HCT116 (cell line): ENCODE measurements around the gene UTF1. TPM values are rescaled to one million over a fixed set of nuclear protein-coding genes. Genes with fewer than 3 reads are reported as not detected.

Experiments
- ATAC-seq: fragments of 200-7000 bp; cut with Tn5 transposase; 2 replicates; pipeline ENCODE4 v1.9.1; 2020; ENCODE audit warnings: mild to moderate bottlenecking, moderate library complexity
- BruUV-seq: library from RNA; stranded (reverse); fragments of 400-500 nt; replicated peaks from 2 replicates; lab custom pipeline; 2021; lab: Mats Ljungman, UMichigan
- CTCF ChIA-PET: fragments of 300-600 bp; sonication (Branson Sonifier 250); formaldehyde crosslinking; loops from one replicate; lab custom pipeline; 2021; ENCODE audit warnings: antibody characterized with exemption; lab: Charles Lee
- POLR2A ChIA-PET: fragments of 300-600, 350-600 bp; sonication (Branson Sonifier 250); formaldehyde crosslinking; loops from one replicate; lab custom pipeline; 2021; ENCODE audit warnings: antibody characterized with exemption; lab: Charles Lee
- RAD21 ChIA-PET, 2 experiments: fragments of 300-600 bp; sonication (Branson Sonifier 250); formaldehyde crosslinking; loops; one replicate each; lab custom pipeline; 2023; ENCODE audit warnings: low total read pairs in 2 of 2; ENCODE audit not compliant: uncharacterized antibody in 2 of 2, unreplicated experiment in 2 of 2, low non-redundant PET in 1 of 2; lab: Charles Lee
- DNase-seq: peaks from one replicate; pipeline ENCODE4 v3.0.0-alpha.2; 2010; ENCODE audit warnings: low read depth, low spot score
- H2AFZ ChIP-seq: fragments of 200-600 bp; shearing (Covaris generic), sonication (generic); 2 replicates; pipeline ENCODE4 v1.6.1; 2017; ENCODE audit warnings: low read depth, mixed run types, mixed read lengths, antibody characterized with exemption, low read length; ENCODE audit not compliant: poor library complexity, severe bottlenecking
- H3K27ac ChIP-seq: 2 replicates; pipeline ENCODE4 v1.5.1; 2012; ENCODE audit warnings: low read depth, low read length
- H3K27me3 ChIP-seq: fragments of 200-600 bp; sonication (generic); 2 replicates; pipeline ENCODE4 v1.6.1; 2016; ENCODE audit warnings: mixed run types, low read length, mixed read lengths; ENCODE audit not compliant: insufficient read depth
- H3K36me3 ChIP-seq, 2 experiments: fragments of 200-500 bp in 1 of 2; fragments of 200-600 bp in 1 of 2; sonication (Bioruptor generic) in 1 of 2; sonication (generic) in 1 of 2; 2 replicates each; pipeline versions ENCODE4 v1.5.1 to v1.6.1; 2014 to 2016; ENCODE audit warnings: low read length in 2 of 2, inconsistent platforms in 1 of 2, mixed read lengths in 1 of 2, mixed run types in 1 of 2; ENCODE audit not compliant: insufficient read depth in 2 of 2, control insufficient read depth in 1 of 2
- H3K4me1 ChIP-seq, 2 experiments: fragments of 200-600 bp in 1 of 2; sonication (generic) in 1 of 2; 2 replicates each; pipeline versions ENCODE4 v1.5.1 to v1.6.1; 2012 to 2017; ENCODE audit warnings: low read length in 2 of 2, inconsistent platforms in 1 of 2, mild to moderate bottlenecking in 1 of 2, mixed read lengths in 1 of 2, mixed run types in 1 of 2, moderate library complexity in 1 of 2; ENCODE audit not compliant: insufficient read depth in 2 of 2, control insufficient read depth in 1 of 2
- H3K4me2 ChIP-seq: fragments of 200-600 bp; sonication (generic); 2 replicates; pipeline ENCODE4 v1.6.1; 2017; ENCODE audit warnings: mixed run types, low read length, mixed read lengths
- H3K4me3 ChIP-seq, 2 experiments: fragments of 200-600 bp in 1 of 2; sonication (generic) in 1 of 2; replicated peaks in 1 of 2; 2 replicates each; pipeline ENCODE4 v1.5.1; 2011 to 2016; ENCODE audit warnings: low read length in 2 of 2, control low read depth in 1 of 2, low read depth in 1 of 2, mild to moderate bottlenecking in 1 of 2, mixed read lengths in 1 of 2, mixed run types in 1 of 2
- H3K79me2 ChIP-seq: fragments of 200-600 bp; sonication (generic); 2 replicates; pipeline ENCODE4 v1.6.1; 2017; ENCODE audit warnings: mild to moderate bottlenecking, mixed run types, low read length, moderate library complexity, mixed read lengths; ENCODE audit not compliant: insufficient read depth
- H3K9ac ChIP-seq: fragments of 200-600 bp; sonication (generic); 2 replicates; pipeline ENCODE4 v1.6.1; 2016; ENCODE audit warnings: low read length, mixed read lengths
- H3K9me2 ChIP-seq: fragments of 200-600 bp; sonication (generic), shearing (Covaris generic); 2 replicates; pipeline ENCODE4 v1.6.1; 2017; ENCODE audit warnings: mixed run types, mild to moderate bottlenecking, moderate library complexity; ENCODE audit not compliant: insufficient read depth
- H3K9me3 ChIP-seq, 2 experiments: fragments of 200-500 bp in 1 of 2; fragments of 200-600 bp in 1 of 2; sonication (Bioruptor generic) in 1 of 2; sonication (generic) in 1 of 2; 2 replicates each; pipeline ENCODE4 v1.6.1; 2014 to 2017; ENCODE audit warnings: low read length in 2 of 2, mixed read lengths in 2 of 2, inconsistent platforms in 1 of 2, low read depth in 1 of 2, mild to moderate bottlenecking in 1 of 2, mixed run types in 1 of 2, moderate library complexity in 1 of 2; ENCODE audit not compliant: control insufficient read depth in 1 of 2, insufficient read depth in 1 of 2
- H4K20me1 ChIP-seq: fragments of 200-600 bp; sonication (generic), shearing (Covaris generic); 2 replicates; pipeline ENCODE4 v1.6.1; 2017; ENCODE audit warnings: mixed run types, mild to moderate bottlenecking, moderate library complexity; ENCODE audit not compliant: insufficient read depth
- EZH2 ChIP-seq: fragments of 200-600 bp; sonication (generic); IDR thresholded peaks from 2 replicates; pipeline ENCODE4 v1.6.1; 2017; ENCODE audit warnings: antibody characterized with exemption, mixed run types
- EZH2phosphoT487 ChIP-seq: fragments of 200-600 bp; IDR thresholded peaks from 2 replicates; pipeline ENCODE4 v1.6.1; 2018; ENCODE audit warnings: antibody characterized with exemption, borderline replicate concordance
- FOSL1 ChIP-seq: IDR thresholded peaks from 2 replicates; pipeline ENCODE4 v1.6.1; 2012; ENCODE audit warnings: low read depth
- JUND ChIP-seq: IDR thresholded peaks from 2 replicates; pipeline ENCODE4 v1.6.1; 2012
- POLR2A ChIP-seq: IDR thresholded peaks from 2 replicates; pipeline ENCODE4 v1.7.0; 2011; ENCODE audit warnings: borderline replicate concordance; ENCODE audit not compliant: insufficient read depth, insufficient read length; ENCODE audit errors: extremely low read depth
- RAD21 ChIP-seq: IDR thresholded peaks from 2 replicates; pipeline ENCODE4 v1.6.1; 2012; ENCODE audit warnings: low read depth, mild to moderate bottlenecking
- SRF ChIP-seq: IDR thresholded peaks from 2 replicates; pipeline ENCODE4 v1.6.1; 2012; ENCODE audit warnings: low read depth
- TCF7L2 ChIP-seq: IDR thresholded peaks from 2 replicates; pipeline ENCODE4 v1.7.0; 2011; ENCODE audit warnings: borderline replicate concordance, inconsistent platforms; ENCODE audit not compliant: insufficient read depth, insufficient read length; ENCODE audit errors: extremely low read depth
- YY1 ChIP-seq: IDR thresholded peaks from 2 replicates; pipeline ENCODE4 v1.6.1; 2011; ENCODE audit warnings: low read length, low read depth, moderate library complexity, mild to moderate bottlenecking; ENCODE audit not compliant: insufficient replicate concordance; ENCODE audit errors: extremely low read depth
- ZFX ChIP-seq: fragments of 450-650 bp; IDR thresholded peaks from 2 replicates; pipeline ENCODE4 v1.6.1; 2017
- intact Hi-C: fragments of 100-400 bp; cut with micrococcal nuclease; formaldehyde crosslinking; loops from 2 replicates; pipeline ENCODE4 v1.10.0; 2022
- total RNA-seq: library from RNA; stranded (reverse); gene quantifications from one replicate; pipeline ENCODE4 v1.2.1, GENCODE V29; 2021; ENCODE audit not compliant: unreplicated experiment
- TF ChIP-seq, protein P1 (sequence below): IDR thresholded peaks from 2 replicates; pipeline ENCODE4 v1.6.1; 2012; ENCODE audit warnings: low read depth
- TF ChIP-seq, protein P2 (sequence below): IDR thresholded peaks from 2 replicates; pipeline ENCODE4 v1.6.1; 2012
- TF ChIP-seq, protein P3 (sequence below), 3 experiments: fragments of 200-600 bp in 1 of 3; sonication (generic) in 1 of 3; IDR thresholded peaks in 2 of 3; conservative IDR thresholded peaks in 1 of 3; 2 replicates each; pipeline ENCODE4 v1.5.1; 2012 to 2017; ENCODE audit warnings: low read depth in 2 of 3, low read length in 2 of 3, antibody characterized with exemption in 1 of 3, borderline replicate concordance in 1 of 3, control low read depth in 1 of 3, mild to moderate bottlenecking in 1 of 3, mixed read lengths in 1 of 3, mixed run types in 1 of 3, moderate library complexity in 1 of 3; ENCODE audit not compliant: insufficient read depth in 1 of 3
- TF ChIP-seq, protein P4 (sequence below): IDR thresholded peaks from 2 replicates; pipeline ENCODE4 v1.6.1; 2012

Gene UTF1
- total RNA-seq, 1 experiment from 2014 or later, result not detected

DNA sequence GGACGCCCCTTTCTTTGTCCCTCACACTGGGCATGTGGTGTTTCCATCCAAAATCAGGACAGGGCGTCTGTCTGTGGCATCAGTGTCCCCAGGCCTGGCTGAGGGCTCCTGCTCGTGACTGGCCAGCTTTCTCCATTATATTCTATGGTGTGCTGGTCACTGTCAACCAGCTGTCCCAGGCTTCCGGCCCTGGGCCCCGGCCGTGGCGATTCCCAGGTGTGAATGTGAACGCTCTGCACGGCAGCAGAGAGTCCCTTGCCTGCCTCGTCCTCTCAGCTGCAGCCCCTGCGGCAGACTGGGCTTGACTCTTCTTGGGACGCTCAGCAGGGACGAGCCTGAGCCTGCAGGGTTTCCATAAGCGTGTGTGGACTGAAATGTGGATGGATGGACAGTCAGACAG, 5.9 kb upstream of the UTF1 start:
- intact Hi-C loops, result no loop called here
- ChIA-PET RAD21 (no interaction called here), CTCF (no interaction called here), POLR2A (no interaction called here)
- Histone ChIP-seq H3K4me1 (no peaks in the 10 kb centered on the region), H3K4me3 (no peak overlapping the region), H3K9ac (no peak overlapping the region), H3K27ac (no peak overlapping the region), H3K9me3 (no peaks in the 10 kb centered on the region), H4K20me1 (no peaks in the 10 kb centered on the region), H3K79me2 (no peaks in the 10 kb centered on the region), H3K36me3 (no peaks in the 10 kb centered on the region), H3K4me2 (no peak overlapping the region), H2AFZ (no peak overlapping the region), H3K27me3 (no peaks in the 10 kb centered on the region), H3K9me2 (no peaks in the 10 kb centered on the region)
- DNase-seq (no peak), ATAC-seq (no peak)
- BruUV-seq, result no TSS peak
- TF ChIP-seq POLR2A, result no peak
- TF ChIP-seq RAD21, result no peak
- TF ChIP-seq, protein P1, sequence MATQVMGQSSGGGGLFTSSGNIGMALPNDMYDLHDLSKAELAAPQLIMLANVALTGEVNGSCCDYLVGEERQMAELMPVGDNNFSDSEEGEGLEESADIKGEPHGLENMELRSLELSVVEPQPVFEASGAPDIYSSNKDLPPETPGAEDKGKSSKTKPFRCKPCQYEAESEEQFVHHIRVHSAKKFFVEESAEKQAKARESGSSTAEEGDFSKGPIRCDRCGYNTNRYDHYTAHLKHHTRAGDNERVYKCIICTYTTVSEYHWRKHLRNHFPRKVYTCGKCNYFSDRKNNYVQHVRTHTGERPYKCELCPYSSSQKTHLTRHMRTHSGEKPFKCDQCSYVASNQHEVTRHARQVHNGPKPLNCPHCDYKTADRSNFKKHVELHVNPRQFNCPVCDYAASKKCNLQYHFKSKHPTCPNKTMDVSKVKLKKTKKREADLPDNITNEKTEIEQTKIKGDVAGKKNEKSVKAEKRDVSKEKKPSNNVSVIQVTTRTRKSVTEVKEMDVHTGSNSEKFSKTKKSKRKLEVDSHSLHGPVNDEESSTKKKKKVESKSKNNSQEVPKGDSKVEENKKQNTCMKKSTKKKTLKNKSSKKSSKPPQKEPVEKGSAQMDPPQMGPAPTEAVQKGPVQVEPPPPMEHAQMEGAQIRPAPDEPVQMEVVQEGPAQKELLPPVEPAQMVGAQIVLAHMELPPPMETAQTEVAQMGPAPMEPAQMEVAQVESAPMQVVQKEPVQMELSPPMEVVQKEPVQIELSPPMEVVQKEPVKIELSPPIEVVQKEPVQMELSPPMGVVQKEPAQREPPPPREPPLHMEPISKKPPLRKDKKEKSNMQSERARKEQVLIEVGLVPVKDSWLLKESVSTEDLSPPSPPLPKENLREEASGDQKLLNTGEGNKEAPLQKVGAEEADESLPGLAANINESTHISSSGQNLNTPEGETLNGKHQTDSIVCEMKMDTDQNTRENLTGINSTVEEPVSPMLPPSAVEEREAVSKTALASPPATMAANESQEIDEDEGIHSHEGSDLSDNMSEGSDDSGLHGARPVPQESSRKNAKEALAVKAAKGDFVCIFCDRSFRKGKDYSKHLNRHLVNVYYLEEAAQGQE, result no peak
- TF ChIP-seq, all 23 proteins: peak for 0

DNA sequence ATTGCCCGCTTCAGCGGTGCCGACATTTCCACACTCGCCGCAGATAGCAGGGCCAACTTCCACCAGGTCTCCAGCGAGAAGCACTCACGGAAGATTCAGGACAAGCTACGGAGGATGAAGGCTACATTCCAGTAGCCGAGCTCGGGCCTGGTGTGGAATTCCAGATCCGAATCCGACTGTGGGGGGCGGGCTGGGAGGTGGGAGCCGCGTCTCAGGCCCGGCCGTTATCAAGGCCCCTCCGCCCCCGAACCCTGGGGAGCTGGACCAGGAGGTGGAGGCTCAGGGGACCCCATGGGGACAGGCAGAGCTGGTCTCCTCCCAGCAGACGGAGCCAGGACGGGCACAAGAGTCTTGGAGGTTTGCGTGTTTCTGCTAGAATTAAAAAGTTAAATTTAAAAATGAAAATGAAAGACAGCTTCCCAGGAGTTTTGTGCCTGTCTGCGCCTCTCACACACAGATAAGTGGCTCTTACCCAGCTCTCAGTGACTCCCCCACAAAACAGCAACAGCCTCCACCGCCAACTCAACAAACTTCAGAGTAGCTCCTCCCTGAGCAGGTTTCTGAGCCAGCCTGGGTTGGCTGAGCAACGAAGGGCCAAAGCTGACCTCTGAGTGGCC, 5.2 kb upstream of the UTF1 start:
- Histone ChIP-seq H4K20me1 (no peaks in the 10 kb centered on the region), H3K79me2 (no peaks in the 10 kb centered on the region), H3K36me3 (no peaks in the 10 kb centered on the region), H3K4me2 (no peak overlapping the region), H3K4me1 (no peaks in the 10 kb centered on the region), H3K9ac (no peak overlapping the region), H3K9me3 (no peaks in the 10 kb centered on the region), H3K9me2 (no peaks in the 10 kb centered on the region), H2AFZ (no peak overlapping the region), H3K4me3 (no peak overlapping the region), H3K27ac (no peak overlapping the region), H3K27me3 (no peaks in the 10 kb centered on the region)
- RAD21 ChIA-PET, result no interaction called here
- DNase-seq, result no peak
- POLR2A ChIA-PET, result no interaction called here
- intact Hi-C loops, result no loop called here
- ATAC-seq, result no peak
- no TSS peak for BruUV-seq
- CTCF ChIA-PET, result no interaction called here
- TF ChIP-seq FOSL1 (no peak), TCF7L2 (no peak), EZH2phosphoT487 (no peak), RAD21 (no peak), SRF (no peak), JUND (no peak), EZH2 (no peak), ZFX (no peak), YY1 (no peak)
- TF ChIP-seq, protein P2, sequence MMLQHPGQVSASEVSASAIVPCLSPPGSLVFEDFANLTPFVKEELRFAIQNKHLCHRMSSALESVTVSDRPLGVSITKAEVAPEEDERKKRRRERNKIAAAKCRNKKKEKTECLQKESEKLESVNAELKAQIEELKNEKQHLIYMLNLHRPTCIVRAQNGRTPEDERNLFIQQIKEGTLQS, result no peak
- TF ChIP-seq, protein P3, sequence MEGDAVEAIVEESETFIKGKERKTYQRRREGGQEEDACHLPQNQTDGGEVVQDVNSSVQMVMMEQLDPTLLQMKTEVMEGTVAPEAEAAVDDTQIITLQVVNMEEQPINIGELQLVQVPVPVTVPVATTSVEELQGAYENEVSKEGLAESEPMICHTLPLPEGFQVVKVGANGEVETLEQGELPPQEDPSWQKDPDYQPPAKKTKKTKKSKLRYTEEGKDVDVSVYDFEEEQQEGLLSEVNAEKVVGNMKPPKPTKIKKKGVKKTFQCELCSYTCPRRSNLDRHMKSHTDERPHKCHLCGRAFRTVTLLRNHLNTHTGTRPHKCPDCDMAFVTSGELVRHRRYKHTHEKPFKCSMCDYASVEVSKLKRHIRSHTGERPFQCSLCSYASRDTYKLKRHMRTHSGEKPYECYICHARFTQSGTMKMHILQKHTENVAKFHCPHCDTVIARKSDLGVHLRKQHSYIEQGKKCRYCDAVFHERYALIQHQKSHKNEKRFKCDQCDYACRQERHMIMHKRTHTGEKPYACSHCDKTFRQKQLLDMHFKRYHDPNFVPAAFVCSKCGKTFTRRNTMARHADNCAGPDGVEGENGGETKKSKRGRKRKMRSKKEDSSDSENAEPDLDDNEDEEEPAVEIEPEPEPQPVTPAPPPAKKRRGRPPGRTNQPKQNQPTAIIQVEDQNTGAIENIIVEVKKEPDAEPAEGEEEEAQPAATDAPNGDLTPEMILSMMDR (IDR thresholded peaks at IDR 0.05 in 2 of 3, conservative IDR thresholded peaks at IDR 0.05 in 1 of 3; ENCODE audit: borderline replicate concordance in 1 of 3, insufficient read depth in 1 of 3, low read depth in 2 of 3, low read length in 2 of 3), result no peak
- TF ChIP-seq, protein P4, sequence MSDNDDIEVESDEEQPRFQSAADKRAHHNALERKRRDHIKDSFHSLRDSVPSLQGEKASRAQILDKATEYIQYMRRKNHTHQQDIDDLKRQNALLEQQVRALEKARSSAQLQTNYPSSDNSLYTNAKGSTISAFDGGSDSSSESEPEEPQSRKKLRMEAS, result no peak
